HG03460 (cell line): ENCODE measurements around the gene PHF23.
"Not testable (repeated sequence)": the region's sequence is repeated elsewhere in the genome, so short reads cannot be mapped to it uniquely, and the experiment has no call there.

Source experiments
- ATAC-seq: cut with Tn5 transposase; IDR thresholded peaks from one replicate; pipeline ENCODE4 v1.9.1; 2021; ENCODE audit not compliant: unreplicated experiment

PHF23 gene

DNA sequence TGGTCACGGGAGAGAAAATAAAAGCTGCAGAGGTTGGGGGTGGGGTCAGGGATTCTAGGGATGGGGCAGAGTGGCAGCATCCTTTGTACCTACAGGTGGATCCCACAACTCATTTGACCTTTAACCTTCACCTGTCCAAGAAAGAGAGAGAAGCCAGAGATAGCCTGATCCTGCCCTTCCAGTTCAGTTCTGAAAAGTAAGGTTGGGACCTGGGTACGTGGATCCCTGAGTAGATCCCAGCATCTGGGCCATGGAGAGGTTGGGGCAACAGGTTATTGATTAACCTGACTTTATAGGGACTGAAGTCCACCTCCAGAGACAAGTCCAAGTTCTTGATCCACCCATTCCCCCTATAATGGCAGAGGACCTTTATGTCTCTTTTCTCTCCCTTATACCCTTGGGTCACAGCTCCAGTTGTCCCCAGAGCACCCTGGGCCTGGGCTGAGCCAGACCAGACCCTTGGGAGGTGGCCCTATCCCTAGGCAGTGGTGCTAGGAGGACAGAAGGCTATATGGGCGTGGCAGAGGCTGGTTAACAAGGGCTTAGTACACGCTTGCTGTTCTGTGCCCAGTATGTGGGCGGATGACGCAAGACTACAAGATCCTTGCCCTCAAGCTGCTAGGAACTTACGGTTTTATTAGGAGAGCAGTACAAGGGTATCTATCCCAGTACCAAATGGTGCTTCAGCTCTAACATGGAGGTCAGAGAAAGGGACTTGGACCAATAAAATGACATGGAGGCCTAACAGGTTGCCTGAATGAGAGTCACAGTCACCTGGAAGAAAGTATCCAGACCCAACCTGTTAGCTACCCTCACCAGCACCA lies 19.7 kb upstream of the PHF23 start:
- no peak for ATAC-seq

DNA sequence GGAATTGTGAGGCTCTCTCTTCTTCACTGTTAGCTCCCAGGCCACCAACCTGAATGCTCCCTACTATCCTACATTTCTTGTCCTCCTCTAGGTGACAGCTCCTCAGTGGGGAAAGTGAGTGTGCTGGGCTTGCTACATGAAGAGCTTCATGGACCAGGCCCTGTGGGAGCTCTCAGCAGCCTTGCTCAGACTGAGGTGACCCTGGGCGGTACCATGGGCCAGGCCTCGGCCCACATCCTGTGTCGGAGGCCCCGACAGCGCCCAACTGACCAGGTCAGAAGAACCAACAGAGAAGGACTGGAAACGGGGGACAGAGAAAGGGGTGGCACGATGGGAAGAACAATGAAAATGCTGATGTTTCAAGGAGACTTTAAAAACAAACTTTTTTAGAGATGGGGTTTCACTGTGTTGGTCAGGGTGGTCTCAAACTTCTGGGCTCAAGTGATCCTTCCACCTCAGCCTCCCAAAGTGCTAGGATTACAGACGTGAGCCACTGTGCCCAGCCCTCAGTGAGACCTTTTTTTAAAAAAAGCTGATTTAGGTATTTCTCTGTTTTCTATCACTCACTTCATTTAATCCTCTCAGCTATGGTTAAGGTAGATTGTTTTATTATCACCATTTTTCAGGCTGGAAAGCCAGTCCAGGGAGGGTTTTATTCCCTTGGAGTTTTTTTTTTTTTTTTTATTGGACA lies 17.7 kb upstream of the PHF23 start:
- ATAC-seq, result no peak

DNA sequence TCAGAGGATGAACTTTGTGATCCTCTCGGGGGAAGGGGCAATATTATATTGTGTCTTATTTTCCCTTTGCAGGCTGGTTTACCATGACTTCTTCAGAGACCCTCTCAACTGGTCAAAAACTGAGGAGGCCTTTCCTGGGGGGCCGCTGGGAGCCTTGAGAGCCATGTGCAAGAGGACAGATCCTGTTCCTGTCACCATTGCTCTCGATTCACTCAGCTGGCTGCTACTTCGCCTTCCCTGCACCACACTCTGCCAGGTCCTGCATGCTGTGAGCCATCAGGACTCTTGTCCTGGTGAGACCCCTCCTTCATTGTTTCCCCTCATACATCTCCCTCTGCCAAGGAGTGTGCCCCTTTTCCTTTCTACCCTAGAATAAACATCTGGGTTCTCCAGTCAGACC lies 15.3 kb upstream of the PHF23 start:
- ATAC-seq, result no peak

DNA sequence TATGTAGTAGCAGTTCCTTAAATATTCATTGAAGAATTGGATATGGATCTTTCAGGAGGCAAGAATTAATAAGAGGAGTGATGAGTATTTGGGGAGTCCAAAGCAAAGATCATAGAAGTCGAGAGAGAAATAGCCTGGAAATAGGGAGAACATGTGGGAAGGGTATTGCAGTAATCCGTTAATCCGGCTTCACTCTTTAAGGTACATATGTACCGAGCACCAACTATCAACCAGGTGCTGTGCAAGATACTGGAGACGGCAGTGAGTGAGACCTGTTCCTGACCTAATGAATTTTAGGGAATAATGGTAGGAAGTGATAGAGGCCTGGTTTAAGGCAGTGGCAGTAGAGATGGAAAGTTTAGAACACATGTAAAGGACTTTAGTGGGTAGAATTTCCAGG lies 13.8 kb upstream of the PHF23 start:
- no peak for ATAC-seq

DNA sequence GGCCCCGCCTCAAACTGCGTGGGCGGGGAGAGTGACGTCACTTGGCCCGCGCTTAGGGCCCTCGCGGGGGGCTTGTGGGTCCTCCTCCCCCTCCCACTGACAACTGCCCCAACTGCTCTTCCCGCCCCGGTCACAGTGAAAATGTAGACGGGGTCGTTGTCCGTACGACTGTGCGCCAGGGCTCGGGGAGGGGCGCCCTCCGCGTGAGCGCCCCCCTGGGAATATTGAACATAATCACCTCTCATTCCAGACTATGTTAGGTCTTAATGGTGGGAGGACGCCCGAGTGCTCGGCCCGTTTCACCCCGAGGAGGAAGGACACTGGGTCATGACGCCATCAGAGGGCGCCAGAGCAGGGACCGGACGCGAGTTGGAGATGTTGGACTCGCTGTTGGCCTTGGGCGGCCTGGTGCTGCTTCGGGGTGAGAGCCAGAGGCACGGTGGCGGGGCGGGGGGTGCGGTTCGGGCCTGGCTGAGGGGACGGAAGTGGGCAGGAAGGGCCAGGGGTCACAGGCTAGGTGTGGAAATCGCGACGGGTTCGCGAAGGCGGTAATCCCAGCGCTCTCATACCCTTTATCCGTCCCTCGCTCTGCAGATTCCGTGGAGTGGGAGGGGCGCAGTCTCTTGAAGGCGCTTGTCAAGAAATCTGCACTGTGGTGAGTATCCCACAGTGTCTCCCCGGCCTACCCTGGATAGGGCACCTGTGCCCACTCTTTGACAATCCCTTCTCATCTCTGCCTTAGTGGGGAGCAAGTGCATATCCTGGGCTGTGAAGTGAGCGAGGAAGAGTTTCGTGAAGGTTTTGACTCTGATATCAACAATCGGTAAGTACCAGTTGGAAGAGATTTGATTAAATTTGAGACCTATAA lies 13.2 kb upstream of the PHF23 start, which contains the start of gene ELP5:
Gene ELP5 (plus strand): TSS at position 40 of the 868 bp plus-strand sequence. CDS start 336 bp downstream, at position 376.
- ATAC-seq, result peak; percentile 58

DNA sequence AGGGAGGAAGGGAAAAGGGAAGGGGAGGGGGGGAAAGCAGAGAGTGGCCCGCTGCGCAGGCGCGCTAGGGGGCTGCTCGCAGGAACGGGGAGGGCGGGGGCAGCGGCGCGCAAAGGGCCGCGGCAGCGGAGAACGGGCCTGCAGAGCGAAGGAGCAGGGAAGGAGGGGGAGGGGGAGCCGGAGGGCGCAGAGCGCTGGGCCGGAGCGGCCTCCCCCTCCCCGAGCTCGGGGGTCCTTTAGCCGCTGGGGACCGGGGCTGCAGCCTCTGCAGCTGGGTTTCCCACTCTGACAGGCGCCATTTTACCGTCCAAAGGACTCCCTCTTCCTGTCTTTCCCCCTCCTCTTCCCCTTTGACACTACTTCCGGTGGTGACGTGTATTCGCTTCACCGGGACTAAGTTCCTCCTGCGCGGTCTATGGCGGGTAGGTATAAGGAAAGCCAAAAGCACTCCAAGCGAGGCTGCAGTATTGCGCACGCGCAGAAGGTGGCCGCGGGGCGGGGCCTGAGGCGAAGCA lies 12.5 kb upstream of the PHF23 start, which contains the start of gene CTDNEP1:
Gene CTDNEP1 (minus strand): TSS at position 74 of the 515 bp plus-strand sequence. CDS start 438 bp downstream, outside the sequence.
- peak; percentile 82 for ATAC-seq

DNA sequence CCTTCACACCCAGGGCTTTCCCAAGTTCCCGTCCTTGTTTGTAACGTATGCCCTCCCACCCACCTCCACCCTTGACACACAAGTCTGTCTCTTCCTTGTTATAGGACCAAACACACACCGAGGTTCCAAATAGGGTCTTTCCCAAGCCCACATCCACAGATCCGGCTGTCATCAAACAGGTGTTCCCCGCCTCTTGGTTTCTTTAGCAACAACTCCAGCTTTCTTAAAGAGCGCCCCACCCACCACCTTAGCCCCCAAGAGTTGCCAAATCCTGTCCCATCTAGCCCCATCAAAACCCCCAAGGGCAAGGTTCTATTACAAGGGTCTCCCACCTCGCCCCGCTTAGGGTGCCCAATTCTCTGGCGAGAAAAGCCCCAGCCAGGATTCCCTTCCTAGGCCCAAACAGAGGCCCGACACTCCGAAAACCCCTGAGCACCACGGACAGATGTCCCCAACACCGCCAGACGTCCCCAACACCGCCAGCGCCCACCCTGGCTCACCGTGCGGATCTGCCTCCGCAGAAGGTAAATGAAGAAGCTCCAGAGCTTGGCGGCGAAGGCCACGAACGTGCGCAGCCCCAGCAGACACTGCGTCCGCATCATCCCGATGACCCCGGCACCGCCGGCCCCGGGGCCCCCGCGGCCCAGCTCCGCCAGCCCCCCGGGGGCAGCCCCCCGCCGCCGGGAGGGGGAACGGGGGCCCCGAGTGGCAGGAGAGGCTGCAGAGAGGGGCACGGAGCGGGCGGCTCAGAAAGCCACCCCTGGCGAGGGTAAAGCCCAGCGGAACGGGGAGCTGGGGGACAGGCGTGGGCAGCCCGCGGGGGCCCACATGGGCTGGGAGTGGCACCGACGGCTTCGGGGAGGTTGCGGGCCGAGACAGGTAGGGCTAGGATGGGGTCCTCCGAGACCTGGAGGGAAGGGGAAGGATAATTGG lies 11.7 kb upstream of the PHF23 start:
- no peak for ATAC-seq

DNA sequence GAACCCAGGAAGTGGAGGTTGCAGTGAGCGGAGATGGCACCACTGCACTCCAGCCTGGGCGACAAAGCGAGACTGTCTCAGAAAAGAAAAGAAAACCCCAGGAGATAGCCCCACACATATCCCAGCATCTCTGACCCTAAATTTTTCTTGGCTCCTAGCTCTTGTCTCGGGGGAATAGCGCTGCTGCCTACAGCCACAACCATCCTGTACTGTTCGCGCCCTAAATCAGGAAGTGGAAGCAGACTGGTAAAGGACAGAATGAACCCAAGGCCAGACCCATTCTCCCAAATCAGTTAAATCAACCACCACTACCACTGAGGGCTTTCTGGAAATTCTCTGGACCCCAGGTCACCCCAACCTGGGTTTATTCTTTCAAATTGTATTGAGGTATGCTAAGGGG lies 10.6 kb upstream of the PHF23 start:
- ATAC-seq, result no peak

DNA sequence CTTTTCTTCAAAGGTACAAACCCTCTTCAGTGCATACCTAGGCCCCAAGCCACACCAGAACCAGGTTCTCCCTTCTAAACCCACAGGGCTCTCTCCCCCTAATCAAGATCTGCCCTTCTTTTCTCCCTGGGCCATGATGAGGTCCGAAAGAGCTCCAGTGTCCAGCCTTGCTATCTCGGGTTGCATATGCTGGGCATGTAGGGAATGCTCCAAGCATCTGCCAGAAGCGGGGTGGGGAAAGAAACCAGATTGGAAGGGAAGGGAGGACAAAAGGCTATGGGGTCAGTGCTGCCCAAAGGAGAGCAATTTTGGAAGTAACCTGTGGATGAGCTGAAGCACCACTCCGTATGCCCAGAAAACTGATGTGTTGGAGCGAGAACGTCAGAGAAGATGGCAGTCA lies 10.0 kb upstream of the PHF23 start:
- ATAC-seq, result no peak

DNA sequence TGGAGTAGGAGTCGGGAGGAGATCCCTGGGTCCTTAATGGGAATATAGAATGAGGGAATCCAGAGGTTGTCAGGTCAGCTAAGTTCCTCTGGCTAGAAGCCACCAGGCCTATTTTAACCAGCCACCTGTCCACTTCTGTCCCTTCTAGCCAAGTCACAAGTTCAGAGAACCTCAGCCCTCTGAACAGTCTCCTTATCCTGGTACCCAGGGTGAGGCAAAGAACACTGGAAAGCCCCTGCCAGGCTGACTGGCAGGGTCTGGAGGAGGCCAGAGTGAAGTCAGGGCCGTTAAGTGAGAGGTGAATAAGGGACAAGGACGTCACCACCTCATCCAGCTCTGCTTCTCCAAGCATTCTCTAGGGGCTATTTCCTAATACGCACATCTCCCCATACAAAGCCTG lies 9.5 kb upstream of the PHF23 start:
- ATAC-seq, result no peak

DNA sequence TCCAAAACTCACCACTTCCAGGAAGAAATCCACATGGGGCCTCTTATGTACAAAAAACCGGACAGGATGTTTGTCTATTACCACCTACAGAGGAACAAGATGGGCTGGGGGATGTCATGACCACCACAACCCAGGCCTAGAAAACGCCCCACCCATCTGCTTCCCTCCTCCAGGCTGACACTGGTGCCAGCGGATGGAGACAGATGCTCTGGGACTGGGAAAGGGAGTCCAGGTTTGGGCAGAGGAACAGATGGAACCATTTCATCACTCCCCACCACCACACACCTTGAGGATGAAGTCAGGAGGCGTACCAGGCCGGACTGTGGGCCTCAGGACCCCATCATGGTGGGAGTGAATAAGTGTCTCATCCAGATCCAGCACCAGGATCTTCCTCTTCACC lies 7.5 kb upstream of the PHF23 start:
- ATAC-seq, result no peak

DNA sequence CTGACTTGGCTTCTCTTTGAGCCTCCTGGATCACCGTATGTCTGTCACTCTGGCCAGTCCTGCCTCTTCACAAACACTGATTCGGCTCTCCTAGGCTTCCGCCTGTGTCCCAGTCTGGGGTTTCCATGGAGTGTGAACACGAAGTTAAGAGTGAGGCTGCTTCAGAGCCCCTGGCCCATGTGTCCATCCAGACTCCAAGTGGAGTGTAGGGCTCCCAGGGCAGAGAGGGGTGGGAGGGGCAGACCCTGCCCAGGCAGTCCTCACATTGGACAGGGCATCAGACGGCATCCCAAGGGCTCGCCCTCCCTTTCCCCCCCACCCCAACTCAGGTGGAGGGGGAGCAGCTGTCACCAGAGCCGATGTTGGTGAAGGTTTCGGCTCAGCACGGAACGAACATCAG lies 4.6 kb upstream of the PHF23 start:
- ATAC-seq, result not testable (repeated sequence)

DNA sequence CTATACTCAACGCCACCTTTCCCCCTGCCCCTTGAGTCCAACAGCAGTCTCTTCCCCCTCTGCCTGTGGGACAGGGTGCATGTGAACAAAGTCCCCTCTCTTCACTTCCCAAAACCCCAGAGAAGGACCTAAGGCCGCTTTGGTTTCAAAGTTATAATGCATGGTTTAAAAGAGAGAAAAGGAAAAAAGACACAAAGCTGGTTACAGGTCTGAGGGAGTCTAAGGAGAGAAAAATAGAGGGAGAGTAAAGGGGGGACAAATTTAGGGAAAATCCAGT lies 4.1 kb upstream of the PHF23 start:
- ATAC-seq, result no peak

DNA sequence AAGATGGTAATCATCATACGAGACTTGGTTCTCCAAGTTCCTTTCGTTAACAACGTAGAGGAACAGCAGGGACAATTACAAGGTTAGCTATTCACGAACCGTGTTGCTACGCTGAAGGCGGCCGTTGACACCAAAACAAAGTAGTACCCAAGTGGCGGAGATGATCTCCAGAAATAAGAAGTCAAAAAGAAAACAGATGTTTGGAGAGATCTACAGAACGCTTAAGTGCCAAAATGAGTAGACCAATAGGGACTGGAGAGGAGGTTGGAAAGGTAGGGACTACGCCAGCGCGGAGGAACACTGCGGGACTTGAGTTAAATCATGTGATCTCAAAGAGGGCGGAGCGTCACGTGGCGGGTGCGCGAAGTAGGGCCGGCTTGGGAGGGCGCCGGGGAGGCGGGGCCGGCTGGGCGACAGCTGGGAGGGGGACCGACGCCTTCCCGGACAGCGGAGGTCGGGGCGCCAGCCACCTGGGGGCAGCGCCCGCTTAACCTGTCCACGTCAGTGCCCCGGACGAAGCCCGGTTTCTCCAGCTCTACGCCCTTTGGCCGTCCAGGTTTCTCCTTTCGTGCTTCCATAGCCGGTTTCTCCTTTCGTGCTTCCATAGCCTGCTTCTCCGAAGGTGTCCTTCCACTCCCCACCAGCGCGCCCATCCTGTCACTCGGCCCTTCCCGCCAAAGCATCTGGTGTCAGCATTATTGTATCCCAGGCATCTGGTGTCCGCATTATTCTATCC lies 3.6 kb upstream of the PHF23 start:
- peak; percentile 44 for ATAC-seq

DNA sequence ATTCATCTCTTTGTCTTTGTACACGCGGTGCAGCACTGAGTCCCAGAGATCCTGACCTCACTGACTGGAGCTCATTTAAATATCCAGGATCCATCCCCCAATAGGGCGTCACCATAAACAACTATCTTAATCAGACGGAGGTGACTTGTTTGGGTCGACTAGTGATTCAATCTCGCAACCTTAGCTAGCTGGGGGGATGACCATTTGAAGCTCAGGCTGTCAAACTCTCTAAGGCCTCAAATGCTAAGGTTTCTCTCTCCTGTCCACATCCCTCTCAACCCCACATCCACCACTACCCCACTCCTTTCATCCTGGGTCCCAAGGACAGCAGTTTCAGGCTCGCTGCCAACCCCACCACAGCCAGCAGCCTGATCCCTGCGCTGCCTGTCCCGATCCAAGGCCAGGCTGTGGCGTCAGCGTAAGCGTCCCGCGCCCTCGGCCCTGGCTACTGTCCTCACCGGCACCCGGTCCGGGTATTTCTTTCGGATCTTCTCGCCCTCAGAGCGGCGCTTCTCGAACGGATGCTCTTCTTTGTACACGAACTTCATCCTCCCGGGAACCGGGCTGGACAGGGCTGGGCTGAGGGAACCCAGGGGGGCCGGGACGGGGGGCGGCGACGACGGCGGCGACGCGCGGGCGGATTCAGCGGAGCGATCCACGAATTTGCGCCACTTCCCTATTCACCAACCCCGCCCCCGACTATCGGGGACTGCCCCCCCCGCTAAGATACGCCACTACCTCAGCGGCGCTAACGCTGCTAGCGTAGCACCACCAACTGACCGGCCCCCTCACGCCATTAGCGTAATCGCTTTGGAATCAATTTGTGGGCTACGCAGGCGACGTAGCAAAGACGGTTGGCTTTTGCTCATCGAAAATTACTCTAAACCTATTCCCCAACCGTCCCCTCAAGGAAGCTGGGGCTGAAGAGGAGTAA lies 2.8 kb upstream of the PHF23 start, which contains the start of gene GABARAP:
Gene GABARAP (minus strand): TSS at position 667 of the 934 bp plus-strand sequence. CDS start 119 bp downstream, at position 548.
- ATAC-seq, result peak; percentile 29

DNA sequence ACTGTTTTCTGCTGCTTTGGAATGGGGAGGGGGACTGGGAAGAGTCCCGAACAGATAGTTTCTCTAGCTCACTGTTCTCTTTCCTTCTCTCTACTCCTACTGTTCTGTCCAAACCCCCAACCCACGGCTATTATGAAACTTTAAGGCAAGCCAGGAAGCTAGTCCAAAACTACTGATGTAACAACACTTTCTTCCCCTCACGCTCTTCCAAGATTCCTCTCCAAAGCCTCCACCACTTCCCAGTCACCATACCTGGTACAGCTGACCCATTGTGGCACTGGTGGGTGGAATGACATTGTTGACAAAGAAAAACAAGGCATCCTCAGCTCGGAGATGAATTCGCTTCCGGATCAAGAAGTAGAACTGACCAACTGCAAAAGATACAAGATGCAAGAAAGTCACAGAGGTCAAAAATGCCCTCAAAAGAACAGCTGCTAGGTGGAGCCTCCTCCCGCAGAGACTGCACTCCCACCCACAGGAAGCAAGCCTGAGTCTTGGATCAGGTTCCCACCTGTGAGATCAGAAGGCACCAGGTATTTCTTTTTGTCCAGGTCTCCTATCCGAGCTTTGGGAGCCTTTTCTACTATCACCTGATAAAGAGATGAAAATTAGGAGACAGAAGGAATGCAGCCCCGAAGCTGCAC lies 2.0 kb upstream of the PHF23 start:
- ATAC-seq, result no peak

DNA sequence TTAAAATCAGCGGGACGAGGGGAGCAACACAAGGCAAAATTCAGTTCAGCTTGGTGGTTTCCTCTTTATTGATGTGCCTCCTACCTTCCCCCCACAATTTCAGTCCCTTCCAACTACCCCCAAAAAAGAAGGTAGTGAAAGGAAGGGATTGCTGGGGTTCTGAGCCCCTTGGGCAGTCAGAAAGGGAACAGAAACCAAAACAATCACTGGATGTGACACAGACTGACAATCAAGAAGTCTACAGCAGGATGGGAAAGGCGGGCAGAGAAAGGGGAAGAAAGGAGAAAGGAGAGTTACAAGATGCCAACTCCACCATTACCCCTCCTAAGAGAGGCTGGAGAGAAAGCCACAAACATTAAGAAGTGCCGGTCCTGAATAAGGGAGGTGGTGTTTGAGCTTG lies 1.1 kb upstream of the PHF23 start:
- no peak for ATAC-seq
